ENCODE data around the gene CSPG5.

Gene CSPG5

DNA sequence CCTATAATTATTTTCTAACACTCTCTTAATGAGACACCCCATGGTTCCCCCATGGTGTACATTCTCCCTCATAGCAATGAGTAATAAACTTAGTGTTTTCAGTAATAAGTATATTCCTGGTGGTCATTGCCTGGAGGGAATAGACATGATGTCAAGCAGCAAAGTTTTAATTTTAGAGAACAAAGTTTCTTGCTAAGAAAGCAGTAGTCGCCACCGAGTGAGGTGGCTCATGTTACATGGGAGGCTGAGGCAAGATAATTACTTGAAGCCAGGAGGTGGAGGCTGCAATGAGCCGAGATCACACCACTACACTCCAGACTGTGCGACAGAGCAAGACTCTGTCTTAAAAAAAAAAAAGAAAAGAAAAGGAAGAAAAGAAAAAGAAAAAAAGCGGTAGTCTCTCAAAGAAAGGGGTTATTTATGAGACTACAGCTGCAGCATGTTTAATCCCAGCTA lies 62.8 kb downstream of the CSPG5 start:
- no peaks in the 10 kb centered on the region for H3K27me3 ChIP-seq (replicated peaks; ENCODE audit: control insufficient read depth, insufficient read depth, low read length)
- TF ChIP-seq, protein P1, sequence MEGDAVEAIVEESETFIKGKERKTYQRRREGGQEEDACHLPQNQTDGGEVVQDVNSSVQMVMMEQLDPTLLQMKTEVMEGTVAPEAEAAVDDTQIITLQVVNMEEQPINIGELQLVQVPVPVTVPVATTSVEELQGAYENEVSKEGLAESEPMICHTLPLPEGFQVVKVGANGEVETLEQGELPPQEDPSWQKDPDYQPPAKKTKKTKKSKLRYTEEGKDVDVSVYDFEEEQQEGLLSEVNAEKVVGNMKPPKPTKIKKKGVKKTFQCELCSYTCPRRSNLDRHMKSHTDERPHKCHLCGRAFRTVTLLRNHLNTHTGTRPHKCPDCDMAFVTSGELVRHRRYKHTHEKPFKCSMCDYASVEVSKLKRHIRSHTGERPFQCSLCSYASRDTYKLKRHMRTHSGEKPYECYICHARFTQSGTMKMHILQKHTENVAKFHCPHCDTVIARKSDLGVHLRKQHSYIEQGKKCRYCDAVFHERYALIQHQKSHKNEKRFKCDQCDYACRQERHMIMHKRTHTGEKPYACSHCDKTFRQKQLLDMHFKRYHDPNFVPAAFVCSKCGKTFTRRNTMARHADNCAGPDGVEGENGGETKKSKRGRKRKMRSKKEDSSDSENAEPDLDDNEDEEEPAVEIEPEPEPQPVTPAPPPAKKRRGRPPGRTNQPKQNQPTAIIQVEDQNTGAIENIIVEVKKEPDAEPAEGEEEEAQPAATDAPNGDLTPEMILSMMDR (IDR thresholded peaks at IDR 0.05; ENCODE audit: insufficient read depth, low read length, poor library complexity, severe bottlenecking): no peak
- no peaks in the 10 kb centered on the region; the same call in 1 of the 2 replicates for H3K36me3 ChIP-seq (ENCODE audit: control insufficient read depth, insufficient read depth, low read length)
- DNase-seq (ENCODE audit: extremely low read depth, insufficient read length): no peak
- H3K4me3 ChIP-seq (replicated peaks; ENCODE audit: low read depth, low read length): no peak overlapping the region

DNA sequence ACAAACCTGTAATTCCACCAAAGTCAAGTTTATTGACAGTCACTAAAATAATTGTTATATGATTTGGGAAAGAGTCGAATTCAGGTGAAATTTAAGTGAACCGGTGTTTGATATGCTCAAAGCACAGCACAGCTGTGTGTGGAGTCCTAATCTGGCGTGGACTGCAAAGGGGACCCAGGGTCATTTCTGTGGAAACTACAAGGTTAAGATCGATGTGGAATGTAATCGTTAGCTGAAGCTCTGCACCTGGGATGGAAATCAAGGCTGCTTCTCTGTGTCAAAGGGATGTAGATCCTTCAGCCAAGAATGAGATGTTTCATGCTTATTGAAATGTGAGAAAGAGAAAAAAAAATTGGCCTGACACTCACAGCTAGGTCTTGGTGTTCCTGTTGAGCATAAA lies 63.6 kb downstream of the CSPG5 start:
- H3K36me3 ChIP-seq (ENCODE audit: control insufficient read depth, insufficient read depth, low read length): peaks cover 2% of the 10 kb centered on the region
- TF ChIP-seq, protein P1 (IDR thresholded peaks at IDR 0.05; ENCODE audit: insufficient read depth, low read length, poor library complexity, severe bottlenecking): no peak
- DNase-seq (ENCODE audit: extremely low read depth, insufficient read length): no peak
- H3K4me3 ChIP-seq (replicated peaks; ENCODE audit: low read depth, low read length): no peak overlapping the region
- no peaks in the 10 kb centered on the region for H3K27me3 ChIP-seq (replicated peaks; ENCODE audit: control insufficient read depth, insufficient read depth, low read length)

DNA sequence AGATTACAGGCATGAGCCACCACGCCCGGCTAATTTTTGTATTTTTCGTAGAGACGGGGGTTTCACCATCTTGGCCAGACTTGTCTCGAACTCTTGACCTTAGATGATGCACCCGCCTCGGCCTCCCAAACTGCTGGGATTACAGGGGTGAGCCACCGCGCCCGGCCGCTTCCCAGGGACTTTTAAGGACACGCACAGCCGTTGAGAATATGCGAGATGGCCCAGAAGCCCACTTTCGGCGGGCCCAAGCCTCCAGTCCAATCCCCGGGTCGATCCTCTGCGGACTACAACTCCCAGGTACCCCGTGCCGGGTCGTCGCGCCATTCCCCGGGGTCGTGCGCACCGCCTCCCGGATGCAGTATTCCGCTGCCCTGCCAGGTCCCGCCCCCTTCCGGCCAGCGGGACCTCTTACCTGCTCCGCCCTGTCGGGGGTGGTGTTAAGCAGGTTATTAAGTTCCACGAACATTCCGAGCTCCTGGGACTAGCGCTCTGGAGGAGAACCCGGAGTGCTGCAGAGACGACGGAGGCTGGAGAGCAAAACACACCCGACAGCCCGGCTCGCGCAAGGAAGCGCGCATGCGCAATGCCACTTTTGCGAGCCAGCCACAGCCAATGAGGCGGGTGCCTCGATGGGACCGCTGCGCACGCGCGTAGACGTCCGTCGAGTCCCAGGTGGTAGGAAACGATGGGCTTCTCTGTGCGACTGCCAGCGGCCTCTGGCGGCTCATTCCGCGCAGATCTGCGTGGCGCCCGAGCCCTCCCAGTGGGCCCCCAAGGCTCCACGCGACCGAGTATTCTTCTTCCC lies 65.3 kb downstream of the CSPG5 start, which contains the start of gene ELP6:
ELP6 (minus strand) TSS at position 588 of the 805 bp plus-strand sequence; CDS start at position 466, 122 bp downstream.
- no peaks in the 10 kb centered on the region for H3K27me3 ChIP-seq (replicated peaks; ENCODE audit: control insufficient read depth, insufficient read depth, low read length)
- H3K4me3 ChIP-seq (replicated peaks; ENCODE audit: low read depth, low read length): peak within 1 kb of the TSS; percentile 76
- peaks cover 4% of the 10 kb centered on the region for H3K36me3 ChIP-seq (ENCODE audit: control insufficient read depth, insufficient read depth, low read length)
- DNase-seq (ENCODE audit: extremely low read depth, insufficient read length): peak; percentile 98
- TF ChIP-seq, protein P1 (IDR thresholded peaks at IDR 0.05; ENCODE audit: insufficient read depth, low read length, poor library complexity, severe bottlenecking): peak; percentile 91

DNA sequence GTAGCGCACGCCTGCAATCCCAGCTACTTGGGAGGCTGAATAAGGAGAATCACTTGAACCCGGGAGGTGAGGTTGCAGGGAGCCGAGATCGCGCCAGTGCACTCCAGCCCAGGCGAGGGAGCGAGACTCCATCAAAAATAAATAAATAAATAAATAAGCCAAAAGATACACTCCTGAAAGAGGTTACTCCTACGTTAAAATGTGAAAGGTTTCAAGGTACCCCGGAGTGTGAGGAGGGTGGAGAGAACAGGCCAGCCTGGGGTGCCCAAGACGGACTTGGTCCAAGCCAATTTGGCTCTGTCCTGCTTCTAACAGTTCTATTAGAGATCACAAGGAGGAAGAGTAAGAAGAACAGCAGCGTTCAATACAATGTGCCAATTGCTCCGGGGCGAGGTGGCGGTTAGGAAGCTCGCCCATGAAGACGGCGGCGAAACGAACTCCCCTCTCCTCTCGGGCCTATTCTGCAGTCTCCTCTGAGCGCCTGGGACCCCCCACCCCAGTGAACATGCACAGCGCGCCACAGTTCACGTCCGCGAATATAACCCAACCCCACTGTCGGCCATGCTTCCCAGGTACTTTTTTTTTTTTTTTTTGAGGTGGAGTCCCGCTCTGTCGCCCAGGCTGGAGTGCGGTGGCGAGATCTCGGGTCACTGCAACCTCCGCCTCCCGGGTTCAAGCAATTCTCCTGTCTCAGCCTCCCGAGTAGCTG lies 66.1 kb downstream of the CSPG5 start:
- Histone ChIP-seq H3K4me3 (replicated peaks; ENCODE audit: low read depth, low read length) (peak overlapping the region; percentile 76), H3K36me3 (ENCODE audit: control insufficient read depth, insufficient read depth, low read length) (peaks cover 4% of the 10 kb centered on the region), H3K27me3 (replicated peaks; ENCODE audit: control insufficient read depth, insufficient read depth, low read length) (no peaks in the 10 kb centered on the region)
- peak; percentile 55 for DNase-seq (ENCODE audit: extremely low read depth, insufficient read length)
- TF ChIP-seq, protein P1 (IDR thresholded peaks at IDR 0.05; ENCODE audit: insufficient read depth, low read length, poor library complexity, severe bottlenecking): no peak
